ENCODE measurements around the gene TPPP. TPM values are rescaled to one million over a fixed set of nuclear protein-coding genes. Genes with fewer than 3 reads are reported as not detected.

Gene TPPP
- polyA plus RNA-seq, 1 experiment: 0.05 TPM

DNA sequence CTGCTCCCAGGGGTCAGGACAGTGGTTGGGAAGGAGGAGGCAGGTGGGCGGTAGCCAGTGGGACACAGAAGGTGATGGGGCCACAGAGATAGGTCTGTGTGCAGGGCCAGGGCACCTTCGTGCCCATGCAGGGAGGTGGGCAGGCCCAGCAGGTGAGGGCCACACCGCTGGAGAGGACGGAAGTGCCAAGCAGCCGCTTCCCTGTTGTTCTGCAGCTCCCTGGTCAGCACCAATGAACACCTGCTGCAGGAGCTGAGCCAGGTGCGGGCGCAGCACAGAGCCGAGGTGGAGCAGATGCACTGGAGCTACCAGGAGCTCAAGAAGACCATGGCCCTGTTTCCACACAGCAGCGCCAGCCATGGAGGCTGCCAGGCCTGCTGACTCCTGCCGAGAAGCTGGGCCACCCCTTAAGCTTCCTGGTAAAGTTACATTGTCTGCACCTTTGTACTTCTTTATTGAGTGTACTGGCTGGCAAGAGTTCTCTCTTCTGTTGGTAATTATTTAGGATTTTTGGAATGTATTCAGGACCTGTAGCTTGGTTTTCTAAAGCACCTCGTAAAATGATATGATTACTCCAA is 40.3 kb downstream of the TPPP start:
- ChIA-PET POLR2A (no interaction called here), CTCF (interaction anchor here (1.1 kb wide), 1 partner anchor 18 kb away, joined by 3 read pairs; no protein-coding TSS in a partner anchor)
- no peak for DNase-seq (ENCODE audit: low read depth, low spot score)
- no peaks in the 10 kb centered on the region for H3K27me3 ChIP-seq (ENCODE audit: control insufficient read depth, insufficient read depth, low read length)
- TF ChIP-seq, protein P1, sequence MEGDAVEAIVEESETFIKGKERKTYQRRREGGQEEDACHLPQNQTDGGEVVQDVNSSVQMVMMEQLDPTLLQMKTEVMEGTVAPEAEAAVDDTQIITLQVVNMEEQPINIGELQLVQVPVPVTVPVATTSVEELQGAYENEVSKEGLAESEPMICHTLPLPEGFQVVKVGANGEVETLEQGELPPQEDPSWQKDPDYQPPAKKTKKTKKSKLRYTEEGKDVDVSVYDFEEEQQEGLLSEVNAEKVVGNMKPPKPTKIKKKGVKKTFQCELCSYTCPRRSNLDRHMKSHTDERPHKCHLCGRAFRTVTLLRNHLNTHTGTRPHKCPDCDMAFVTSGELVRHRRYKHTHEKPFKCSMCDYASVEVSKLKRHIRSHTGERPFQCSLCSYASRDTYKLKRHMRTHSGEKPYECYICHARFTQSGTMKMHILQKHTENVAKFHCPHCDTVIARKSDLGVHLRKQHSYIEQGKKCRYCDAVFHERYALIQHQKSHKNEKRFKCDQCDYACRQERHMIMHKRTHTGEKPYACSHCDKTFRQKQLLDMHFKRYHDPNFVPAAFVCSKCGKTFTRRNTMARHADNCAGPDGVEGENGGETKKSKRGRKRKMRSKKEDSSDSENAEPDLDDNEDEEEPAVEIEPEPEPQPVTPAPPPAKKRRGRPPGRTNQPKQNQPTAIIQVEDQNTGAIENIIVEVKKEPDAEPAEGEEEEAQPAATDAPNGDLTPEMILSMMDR (IDR thresholded peaks at IDR 0.05; ENCODE audit: low read depth, low read length): no peak
- peaks cover 9% of the 10 kb centered on the region for H3K9me3 ChIP-seq (ENCODE audit: control insufficient read depth, insufficient read depth, low read length)
- H3K4me3 ChIP-seq (ENCODE audit: low read depth, low read length): no peak overlapping the region
- H3K27ac ChIP-seq (ENCODE audit: low read depth, low read length): no peak overlapping the region

DNA sequence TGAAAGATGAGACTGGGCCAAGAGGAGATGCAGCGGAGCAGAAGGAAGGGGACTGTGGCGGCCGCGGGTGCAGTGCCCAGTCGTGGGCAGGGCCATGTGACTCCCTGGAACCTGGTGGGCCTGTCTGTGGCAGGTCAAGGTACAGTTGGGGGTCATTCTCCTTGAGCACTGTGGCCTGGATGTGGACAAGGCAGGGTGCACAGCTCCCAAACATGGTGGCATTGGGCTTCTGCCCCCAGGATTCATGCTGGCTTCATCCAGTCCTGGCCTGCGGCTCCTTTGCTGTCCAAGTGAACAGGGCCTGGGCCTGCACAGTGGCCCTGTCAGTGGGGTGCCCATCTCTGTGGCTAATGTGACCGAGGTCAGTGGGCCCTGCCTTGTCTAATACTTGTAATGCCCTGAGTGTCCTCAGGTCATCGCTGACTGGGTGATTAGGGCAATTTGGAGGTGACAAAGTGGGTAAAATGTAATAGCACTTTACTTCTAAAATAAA is 41.1 kb downstream of the TPPP start:
- CTCF ChIA-PET: interaction anchor here (1.1 kb wide), 1 partner anchor 19 kb away, joined by 3 read pairs; no protein-coding TSS in a partner anchor

DNA sequence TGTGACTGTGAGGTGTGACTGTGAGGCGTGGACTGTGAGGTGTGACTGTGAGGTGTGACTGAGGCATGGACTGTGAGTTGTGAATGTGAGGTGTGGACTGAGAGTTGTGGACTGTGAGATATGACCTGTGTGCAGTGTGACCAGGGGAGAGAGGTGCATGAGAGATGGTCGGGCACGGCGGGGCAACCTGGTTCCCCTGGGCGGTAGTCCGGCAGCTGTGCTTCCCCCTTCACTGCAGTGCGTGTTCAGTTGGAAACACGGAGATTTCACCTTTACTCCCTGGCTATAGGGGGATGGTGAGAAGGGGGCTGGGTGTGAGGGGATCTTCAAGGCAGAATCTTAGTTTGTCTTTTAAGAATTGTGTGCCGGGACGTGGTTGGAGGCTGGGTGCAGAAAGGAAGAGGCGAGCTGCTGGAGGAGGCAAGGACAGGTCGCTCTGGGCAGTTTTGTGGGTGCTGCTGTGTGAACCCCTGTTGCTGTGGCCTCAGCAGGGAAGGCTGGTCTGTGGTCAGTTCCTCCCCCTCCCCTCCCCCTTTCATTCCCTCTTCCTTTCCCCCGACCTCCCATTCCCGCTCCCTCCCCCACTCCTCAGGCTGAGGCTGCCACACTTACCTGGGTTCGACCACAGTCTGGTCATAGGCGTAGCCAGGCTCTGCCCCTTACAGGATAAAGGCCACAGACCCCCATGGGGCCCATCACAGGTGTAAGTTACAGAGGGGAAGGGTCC is 41.7 kb downstream of the TPPP start:
- Histone ChIP-seq H3K4me3 (ENCODE audit: low read depth, low read length) (no peak overlapping the region), H3K27me3 (ENCODE audit: control insufficient read depth, insufficient read depth, low read length) (no peaks in the 10 kb centered on the region), H3K27ac (ENCODE audit: low read depth, low read length) (no peak overlapping the region), H3K9me3 (ENCODE audit: control insufficient read depth, insufficient read depth, low read length) (peaks cover 7% of the 10 kb centered on the region; the same call in 1 of the 2 replicates)
- ChIA-PET POLR2A (no interaction called here), CTCF (no interaction called here)
- TF ChIP-seq, protein P1 (IDR thresholded peaks at IDR 0.05; ENCODE audit: low read depth, low read length): no peak
- no peak for DNase-seq (ENCODE audit: low read depth, low spot score)

More for the DNA sequence above, 41.1 kb downstream of the TPPP start:
- TF ChIP-seq, protein P1 (IDR thresholded peaks at IDR 0.05; ENCODE audit: low read depth, low read length): no peak
- Histone ChIP-seq H3K27me3 (ENCODE audit: control insufficient read depth, insufficient read depth, low read length) (no peaks in the 10 kb centered on the region), H3K27ac (ENCODE audit: low read depth, low read length) (no peak overlapping the region), H3K4me3 (ENCODE audit: low read depth, low read length) (no peak overlapping the region), H3K9me3 (ENCODE audit: control insufficient read depth, insufficient read depth, low read length) (peaks cover 7% of the 10 kb centered on the region; the same call in 1 of the 2 replicates)
- no peak for DNase-seq (ENCODE audit: low read depth, low spot score)
- POLR2A ChIA-PET: no interaction called here

DNA sequence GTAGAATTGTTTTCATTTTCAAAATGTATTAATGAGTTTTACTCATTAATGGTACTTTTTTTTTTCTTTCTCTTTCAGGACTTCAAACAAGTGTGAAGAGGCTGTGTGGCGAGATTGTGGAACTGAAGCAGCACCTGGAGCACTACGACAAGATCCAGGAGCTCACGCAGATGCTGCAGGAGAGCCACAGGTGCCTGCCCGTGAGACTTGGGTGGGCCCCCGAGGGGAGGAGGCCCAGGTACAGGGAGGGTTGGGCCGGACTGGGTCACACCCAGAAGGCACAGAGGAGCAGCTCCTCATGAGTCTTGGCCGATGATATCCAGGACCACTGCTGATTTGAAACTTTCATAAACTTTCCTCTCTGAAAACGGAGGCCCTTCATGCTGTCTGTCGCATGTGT is 45.4 kb downstream of the TPPP start:
- ChIA-PET CTCF (no interaction called here), POLR2A (no interaction called here)
- Histone ChIP-seq H3K9me3 (ENCODE audit: control insufficient read depth, insufficient read depth, low read length) (peaks cover 3% of the 10 kb centered on the region; the same call in 1 of the 2 replicates), H3K27me3 (ENCODE audit: control insufficient read depth, insufficient read depth, low read length) (no peaks in the 10 kb centered on the region), H3K4me3 (ENCODE audit: low read depth, low read length) (no peak overlapping the region), H3K27ac (ENCODE audit: low read depth, low read length) (no peak overlapping the region)
- no peak for DNase-seq (ENCODE audit: low read depth, low spot score)
- TF ChIP-seq, protein P1 (IDR thresholded peaks at IDR 0.05; ENCODE audit: low read depth, low read length): no peak

DNA sequence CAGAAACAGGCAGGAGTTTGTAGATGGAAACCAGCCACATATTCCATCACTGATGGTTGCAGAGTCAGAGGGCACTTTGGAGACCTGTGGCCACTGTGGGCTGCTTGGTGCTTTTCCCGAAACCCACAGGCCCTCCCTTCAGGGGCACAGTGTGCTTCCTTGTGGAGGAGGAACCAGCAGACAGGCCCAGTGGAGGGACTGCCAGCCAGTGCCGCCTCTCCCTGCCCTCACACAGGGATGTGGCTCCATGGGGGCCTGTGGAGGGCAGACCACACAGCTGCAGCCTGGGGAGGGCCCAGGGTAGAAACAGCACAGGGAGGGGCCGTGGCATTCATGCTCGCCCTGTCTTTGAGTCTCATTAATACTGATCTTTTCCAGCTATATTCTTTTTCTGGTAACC is 45.8 kb downstream of the TPPP start:
- CTCF ChIA-PET: no interaction called here
- Histone ChIP-seq H3K27ac (ENCODE audit: low read depth, low read length) (no peak overlapping the region), H3K4me3 (ENCODE audit: low read depth, low read length) (no peak overlapping the region), H3K27me3 (ENCODE audit: control insufficient read depth, insufficient read depth, low read length) (no peaks in the 10 kb centered on the region), H3K9me3 (ENCODE audit: control insufficient read depth, insufficient read depth, low read length) (peaks cover 3% of the 10 kb centered on the region; the same call in 1 of the 2 replicates)
- TF ChIP-seq, protein P1 (IDR thresholded peaks at IDR 0.05; ENCODE audit: low read depth, low read length): no peak
- POLR2A ChIA-PET: no interaction called here
- no peak for DNase-seq (ENCODE audit: low read depth, low spot score)
